HG02970 (cell line): ENCODE results near the gene RARS1.

ENCODE experiments used
- ATAC-seq: cut with Tn5 transposase; IDR thresholded peaks from one replicate; pipeline ENCODE4 v1.9.1; 2021; ENCODE audit warnings: mild to moderate bottlenecking, moderate library complexity, moderate number of reproducible peaks; ENCODE audit not compliant: unreplicated experiment, low FRiP score

Gene RARS1

DNA sequence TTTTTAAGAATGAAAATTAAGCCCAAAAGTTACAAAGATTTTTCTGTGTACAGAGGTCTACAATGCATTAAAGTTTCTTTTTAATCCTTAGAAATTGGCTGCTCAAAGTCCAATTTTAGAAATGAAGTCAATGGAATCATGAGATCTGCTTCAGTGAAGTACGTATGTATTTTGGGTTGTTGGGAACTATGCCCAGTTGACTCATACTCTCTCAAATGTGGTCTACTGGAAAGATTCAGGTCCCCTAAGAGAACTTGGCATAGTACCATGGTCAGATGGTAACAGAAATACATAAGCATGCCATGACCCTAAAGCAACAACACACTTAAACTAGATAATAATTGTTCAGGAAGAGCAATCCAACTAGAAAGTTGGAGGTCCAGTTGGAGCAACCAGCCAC lies 65.9 kb downstream of the RARS1 start:
- ATAC-seq, result no peak

DNA sequence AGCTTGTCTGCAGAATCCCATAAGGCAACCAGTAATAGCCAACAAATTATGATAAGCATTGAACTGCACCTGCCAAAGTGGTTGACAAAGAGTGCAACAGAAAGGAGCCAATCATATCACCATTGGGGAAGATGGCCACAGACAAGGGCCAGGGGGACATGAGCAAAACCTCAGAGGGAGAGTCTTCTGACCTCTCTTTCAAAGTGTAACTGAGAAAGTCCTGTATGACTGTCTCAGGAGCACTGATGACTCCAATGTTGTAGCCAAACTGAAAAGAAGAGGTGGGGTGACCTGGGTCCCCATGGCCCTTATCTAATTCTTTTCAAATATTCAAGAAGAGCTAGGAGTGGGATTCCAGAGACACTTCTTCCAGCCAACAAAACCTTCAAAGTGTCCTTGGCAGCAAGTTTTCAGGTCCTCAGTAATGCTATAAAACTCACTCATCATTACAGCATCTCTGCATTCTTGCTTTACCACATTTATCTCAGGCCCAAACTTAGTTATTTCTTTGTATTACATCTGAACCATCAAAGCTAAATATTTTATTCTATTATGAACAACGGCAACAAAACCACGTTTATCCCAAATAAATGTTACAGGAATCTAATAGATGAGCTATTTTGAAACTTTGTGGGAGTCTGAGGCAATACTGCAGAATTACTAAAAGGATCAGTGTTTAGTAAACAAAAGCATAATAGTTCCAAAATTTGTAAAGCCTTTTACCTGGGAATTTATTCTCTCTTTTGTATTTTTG lies 67.3 kb downstream of the RARS1 start:
- no peak for ATAC-seq

DNA sequence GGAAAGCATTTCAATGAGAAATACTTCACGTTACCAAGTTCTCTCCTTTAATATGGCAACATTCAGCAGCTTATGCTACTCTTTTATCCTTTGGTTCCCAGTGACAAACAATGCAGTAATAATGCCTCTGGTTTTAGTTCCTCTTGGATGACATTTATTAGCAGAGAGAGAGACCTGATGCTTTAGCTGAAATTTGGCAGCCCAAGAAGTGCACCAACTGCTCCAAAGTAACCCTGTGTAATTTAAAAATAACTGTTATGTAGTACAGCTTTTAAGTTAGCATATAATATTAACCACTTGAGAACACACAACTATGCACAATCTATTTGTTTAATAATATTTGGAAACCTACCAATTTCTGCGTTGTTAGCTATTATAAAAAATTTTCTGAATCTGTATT lies 71.1 kb downstream of the RARS1 start:
- ATAC-seq, result no peak

DNA sequence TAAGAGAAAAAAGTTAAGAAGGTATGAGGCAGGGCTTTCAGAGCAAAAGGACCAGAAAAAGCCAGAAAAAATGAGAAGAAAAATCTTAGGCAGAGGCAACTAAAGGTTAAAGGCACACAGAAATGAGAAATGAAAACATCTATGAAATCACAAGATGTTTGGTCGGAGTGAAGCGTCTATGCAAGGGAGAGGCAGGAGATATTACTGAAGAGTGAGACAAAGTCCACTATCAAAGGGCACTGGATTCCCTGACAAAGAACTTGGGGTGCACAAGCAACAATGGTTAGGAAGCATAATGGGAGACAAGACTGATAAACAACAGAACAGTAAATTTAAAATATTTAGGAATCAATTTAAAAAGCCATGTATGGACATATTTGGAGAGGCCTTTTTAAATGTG lies 76.0 kb downstream of the RARS1 start:
- no peak for ATAC-seq

DNA sequence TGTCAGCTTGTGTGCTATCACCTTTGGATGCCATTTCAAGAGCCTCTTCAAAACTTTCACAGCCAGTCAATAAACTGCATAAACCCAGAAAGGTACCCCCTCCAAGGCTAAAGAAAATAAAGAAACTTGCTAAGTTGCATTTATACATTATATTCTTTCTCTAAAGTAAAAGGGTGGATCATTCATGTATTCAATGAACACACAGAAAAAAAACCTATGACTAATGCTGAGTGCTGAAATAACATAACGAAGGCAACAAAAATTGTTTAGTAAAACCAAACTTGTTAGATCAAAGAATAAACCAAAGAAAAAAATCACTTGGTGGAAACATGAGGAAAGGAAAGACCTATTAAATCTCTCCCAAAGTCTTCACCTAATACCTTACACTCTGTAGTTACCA lies 77.7 kb downstream of the RARS1 start:
- ATAC-seq, result no peak

DNA sequence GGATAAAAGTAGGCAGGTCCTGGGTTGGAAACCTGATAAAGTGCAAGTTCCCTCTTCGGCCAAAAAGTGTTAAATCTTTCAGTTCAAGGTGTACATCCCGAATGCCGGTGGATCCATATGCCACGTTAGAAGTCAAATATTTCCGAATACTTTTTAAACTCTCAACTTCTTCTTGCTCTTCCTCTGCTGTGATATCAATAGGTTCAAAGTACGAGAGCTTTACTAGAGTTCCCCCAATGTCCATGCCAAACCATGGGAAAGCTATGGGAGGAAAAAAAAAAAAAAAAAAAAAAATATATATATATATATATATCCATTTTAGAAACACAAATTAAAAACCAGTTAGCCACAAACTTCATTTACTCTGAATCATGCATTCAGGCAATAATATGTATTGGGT lies 82.5 kb downstream of the RARS1 start:
- no peak for ATAC-seq
